Activated gamma-delta T cell treated with anti-CD3 and anti-CD28 coated beads, Interleukin-2, amount 50 U/mL, for 16 hours (primary cell): ENCODE results near the gene PCBP2.
"Not testable (repeated sequence)": the region's sequence is repeated elsewhere in the genome, so short reads cannot be mapped to it uniquely, and the experiment has no call there.

Experiments used
- DNase-seq: peaks from one replicate; pipeline ENCODE4 v3.0.0-alpha.2; 2020; ENCODE audit warnings: low read depth

Gene PCBP2

GRCh38 chr12:53472056-53472582 is 20.2 kb downstream of the PCBP2 start:
- no peak for DNase-seq

GRCh38 chr12:53474077-53474476 is 22.2 kb downstream of the PCBP2 start:
- no peak for DNase-seq

GRCh38 chr12:53474819-53475218 is 22.9 kb downstream of the PCBP2 start:
- DNase-seq, result no peak

- no peak for DNase-seq
Observed at GRCh38 chr12:53476769-53477209, 24.9 kb downstream of the PCBP2 start.

- no peak for DNase-seq
Observed at GRCh38 chr12:53478865-53479264, 27.0 kb downstream of the PCBP2 start.

GRCh38 chr12:53479331-53479730 is 27.4 kb downstream of the PCBP2 start:
- no peak for DNase-seq

- DNase-seq, result no peak
Observed at GRCh38 chr12:53480491-53481442, 28.9 kb downstream of the PCBP2 start.

GRCh38 chr12:53481458-53481857 is 29.6 kb downstream of the PCBP2 start:
- DNase-seq, result not testable (repeated sequence)

GRCh38 chr12:53481939-53482586 is 30.2 kb downstream of the PCBP2 start:
- no peak for DNase-seq

GRCh38 chr12:53482626-53483168 is 30.8 kb downstream of the PCBP2 start:
- DNase-seq, result no peak

- no peak for DNase-seq
Observed at GRCh38 chr12:53483225-53483978, 31.5 kb downstream of the PCBP2 start.

- DNase-seq, result no peak
Observed at GRCh38 chr12:53483979-53484377, 32.1 kb downstream of the PCBP2 start.

GRCh38 chr12:53484686-53485575 is 33.0 kb downstream of the PCBP2 start:
- no peak for DNase-seq

- DNase-seq, result no peak
Observed at GRCh38 chr12:53485955-53486735, 34.2 kb downstream of the PCBP2 start.

GRCh38 chr12:53486736-53487487 is 35.0 kb downstream of the PCBP2 start:
- no peak for DNase-seq

GRCh38 chr12:53489242-53489864 is 37.5 kb downstream of the PCBP2 start:
- DNase-seq, result no peak

- no peak for DNase-seq
Observed at GRCh38 chr12:53492188-53492587, 40.3 kb downstream of the PCBP2 start.

GRCh38 chr12:53492830-53493609 is 41.1 kb downstream of the PCBP2 start:
- DNase-seq, result peak; percentile 77
